Ishikawa (cell line): Measurements from ENCODE around the gene PLXNA4.

Experiments used
- CREB1 ChIP-seq: IDR thresholded peaks from 2 replicates; pipeline ENCODE4 v1.6.1; 2012; ENCODE audit warnings: low read depth
- EGR1 ChIP-seq: IDR thresholded peaks from 2 replicates; pipeline ENCODE4 v1.6.1; 2012
- EP300 ChIP-seq: IDR thresholded peaks from 2 replicates; pipeline ENCODE4 v1.6.1; 2012; ENCODE audit warnings: borderline replicate concordance
- FOXM1 ChIP-seq: IDR thresholded peaks from 2 replicates; pipeline ENCODE4 v1.6.1; 2012; ENCODE audit warnings: low read depth, borderline replicate concordance
- MAX ChIP-seq: IDR thresholded peaks from 2 replicates; pipeline ENCODE4 v1.6.1; 2012
- RAD21 ChIP-seq: IDR thresholded peaks from 2 replicates; pipeline ENCODE4 v1.6.1; 2012; ENCODE audit warnings: low read depth
- TAF1 ChIP-seq: IDR thresholded peaks from 2 replicates; pipeline ENCODE4 v1.6.1; 2012; ENCODE audit warnings: low read depth, mild to moderate bottlenecking
- USF1 ChIP-seq: IDR thresholded peaks from 2 replicates; pipeline ENCODE4 v1.6.1; 2012
- YY1 ChIP-seq: IDR thresholded peaks from 2 replicates; pipeline ENCODE4 v1.6.1; 2012; ENCODE audit warnings: low read depth

GRCh38 chr7:132619967-132620366 is 43.7 kb upstream of the PLXNA4 start:
- no peak for TF ChIP-seq EGR1
- no peak for TF ChIP-seq MAX
- no peak for TF ChIP-seq EP300
- TF ChIP-seq CREB1, result no peak
- no peak for TF ChIP-seq TAF1
- no peak for TF ChIP-seq RAD21
- no peak for TF ChIP-seq YY1
- no peak for TF ChIP-seq USF1
- TF ChIP-seq FOXM1, result no peak
